Heart left ventricle (tissue), 16 donors: ENCODE data around the gene VILL. TPM values are rescaled to one million over a fixed set of nuclear protein-coding genes. Genes with fewer than 3 reads are reported as not detected.

Source experiments
- ATAC-seq, 4 donors: fragments of 200-7000 bp; cut with Tn5 transposase; one replicate each; pipeline ENCODE4 v1.9.1; 2020 to 2022; ENCODE audit warnings: moderate library complexity in 4 of 4, mild to moderate bottlenecking in 3 of 4, moderate number of reproducible peaks in 1 of 4
- DNase-seq, 5 donors: peaks; one replicate each; pipeline ENCODE4 v3.0.0-alpha.2; 2020
- H3K27ac ChIP-seq, 12 donors: fragments of 200-600 bp; sonication (generic) in 4 of 12; one replicate each; pipeline versions ENCODE4 v1.5.0 to v1.8.0; 2016 to 2022; ENCODE audit warnings: mild to moderate bottlenecking in 2 of 12
- H3K27me3 ChIP-seq, 9 donors: fragments of 200-600 bp; sonication (generic) in 2 of 9; one replicate each; pipeline versions ENCODE4 v1.5.1 to v1.8.0; 2016 to 2022; ENCODE audit warnings: mild to moderate bottlenecking in 3 of 9
- H3K36me3 ChIP-seq, 9 donors: fragments of 200-600 bp; sonication (generic) in 2 of 9; one replicate each; pipeline versions ENCODE4 v1.5.0 to v1.8.0; 2018 to 2022; ENCODE audit warnings: mild to moderate bottlenecking in 2 of 9
- H3K4me1 ChIP-seq, 12 donors: fragments of 200-600 bp; sonication (generic) in 4 of 12; one replicate each; pipeline versions ENCODE4 v1.5.0 to v1.8.0; 2016 to 2022; ENCODE audit warnings: mild to moderate bottlenecking in 3 of 12
- H3K4me3 ChIP-seq, 12 donors: fragments of 200-600 bp; sonication (generic) in 4 of 12; one replicate each; pipeline versions ENCODE4 v1.5.0 to v1.8.0; 2017 to 2022; ENCODE audit warnings: mild to moderate bottlenecking in 9 of 12, moderate library complexity in 4 of 12
- H3K9me3 ChIP-seq, 12 donors: fragments of 200-600 bp; sonication (generic) in 4 of 12; one replicate each; pipeline versions ENCODE4 v1.5.0 to v1.8.0; 2016 to 2022; ENCODE audit warnings: mild to moderate bottlenecking in 1 of 12
- CTCF ChIP-seq, 12 donors: fragments of 200-600 bp; sonication (generic) in 4 of 12; IDR thresholded peaks; one replicate each; pipeline versions ENCODE4 v1.5.0 to v1.8.0; 2018 to 2022; ENCODE audit warnings: antibody characterized with exemption in 12 of 12, mild to moderate bottlenecking in 5 of 12
- POLR2A ChIP-seq, 2 donors: fragments of 450-650 bp; IDR thresholded peaks; one replicate each; pipeline ENCODE4 v1.6.1; 2017; ENCODE audit warnings: antibody characterized with exemption in 2 of 2, mild to moderate bottlenecking in 2 of 2, moderate library complexity in 2 of 2
- WGBS, 4 donors: extraction: QIAGEN DNeasy Blood & Tissue Kit in 2 of 4; methylation state at CpG; one replicate each; pipeline versions ENCODE4 v1.1.5 to v1.1.7; 2013 to 2018; 5-methylcytosine and 5-hydroxymethylcytosine counted together
- intact Hi-C, 10 donors: fragments of 100-400 bp; cut with DNase I; formaldehyde crosslinking; loops; one replicate each; pipeline versions ENCODE4 v1.11.1 to v1.14.2; 2022
- polyA plus RNA-seq, 2 donors: library from polyadenylated mRNA; stranded (reverse); fragments of 200-250 nt; gene quantifications; one replicate each; pipeline ENCODE4 v1.2.3, GENCODE V29; 2013
- total RNA-seq, 9 donors: library from RNA; depleted of rRNA in 2 of 9; stranded (reverse); fragments of >200 nt in 2 of 9; fragmentation: NEBNext Ultra II Directional in 3 of 9; extraction: Animal tissue kit (Norgen Biotek cat#: 25700) in 3 of 9; gene quantifications; one replicate each; pipeline versions ENCODE4 v1.1.0 to v1.2.4, GENCODE V29; 2016 to 2023
- donor health status: ischemic (EF 13 %, LVEDD 7.1; RV severe dilation, severe dysfunction).
- donor health status: healthy with polysubstance abuse.
- donor health status: DM: no; HTN: yes; CAD: no.
- donor health status: DM: no; HTN: no; CAD: no.
- donor health status: ischemic (EF 25% LVEDD 6.9; RV normal size, moderate dysfunction).
- donor health status: ischemic (EF 25% LVEDD 5.7; RV mildly dilated, moderate dysfunction).
- donor health status: healthy.
- donor health status: DM: yes; HTN: yes; CAD: no.
- donor health status: ischemic (EF 35%, LVEDD 5.7; RV mildly dilated, moderate dysfunction).
- donor health status: nonischemic (EF 11% LVEDD 7.7; RV severe dilation, severe dysfunction).
- donor health status: DM: yes; HTN: yes; CAD: no.
- donor health status: PGD.
- donor health status: ischemic (EF 29% LVEDD 5.4; RV normal size, mild dysfunction).
- donor health status: nonischemic (EF 23%, LVEDD 6.1; RV moderate dilation, normal function).

VILL gene
- total and polyA plus RNA-seq, 11 donors: 1.1 to 6.3 (median 2.7) TPM

DNA sequence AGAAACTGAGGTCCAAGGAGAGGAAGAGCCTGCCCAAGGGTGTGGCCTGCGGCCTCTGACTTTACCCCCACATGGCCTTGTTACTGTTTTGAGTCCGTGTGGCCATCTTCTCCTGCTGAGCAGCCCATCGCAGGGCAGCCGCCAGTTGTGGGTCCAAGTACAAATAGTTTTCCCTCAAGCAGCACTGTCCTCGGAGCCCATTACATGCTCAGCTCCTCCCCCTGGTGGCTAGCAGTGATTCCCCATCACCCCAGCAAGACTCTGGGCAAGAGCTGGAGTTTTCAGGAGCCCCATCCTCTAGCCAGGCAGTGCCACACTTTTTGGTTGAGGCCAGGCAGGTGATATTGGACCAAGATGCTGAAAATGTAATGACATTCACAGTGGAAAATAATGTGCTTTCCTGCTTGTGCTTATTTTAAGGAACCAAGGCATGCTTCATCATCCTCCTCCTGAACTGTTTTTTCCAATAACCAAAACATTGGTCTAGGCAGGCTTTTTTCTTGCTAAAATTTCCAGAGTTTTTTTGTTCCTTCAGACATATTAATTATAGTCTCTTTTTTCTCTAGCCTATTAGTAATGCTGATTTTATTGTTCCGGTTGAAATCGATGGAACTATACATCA lies 23.2 kb upstream of the VILL start:
- H3K9me3 ChIP-seq: no peaks in the 10 kb centered on the region
- no peaks in the 10 kb centered on the region for H3K27me3 ChIP-seq
- no peak for TF ChIP-seq POLR2A (IDR thresholded peaks at IDR 0.05)
- peak; percentile 72 to 90 (median 83) for TF ChIP-seq CTCF (IDR thresholded peaks at IDR 0.05)
- peak; percentile 65 to 86 (median 76) for ATAC-seq
- intact Hi-C loops: loop anchor here in 9 of 10 donors (1.0 to 2.0 kb wide), 2 partner anchors 112 to 113 kb away; no protein-coding TSS in a partner anchor
- H3K27ac ChIP-seq: peak overlapping the region in 4 of 12 donors; percentile 60 to 77 (median 73)
- 44 to 95% (median 55%) methylated on average over 2 to 7 of the region's 7 CpGs for WGBS, 4 donors
- no peak overlapping the region for H3K4me3 ChIP-seq
- H3K36me3 ChIP-seq: peaks cover 0 to 22% (median 14%) of the 10 kb centered on the region in 9 donors
- H3K4me1 ChIP-seq: peaks cover 0 to 49% (median 31%) of the 10 kb centered on the region in 12 donors
- peak in 4 of 5 donors; percentile 62 to 76 (median 70) for DNase-seq

GRCh38 chr3:37968199-37968598 lies 22.4 kb upstream of the VILL start:
- DNase-seq: no peak
- intact Hi-C loops: no loop called here
- H3K27me3 ChIP-seq: no peaks in the 10 kb centered on the region
- peak overlapping the region; percentile 13 to 77 (median 59) for H3K27ac ChIP-seq
- no peak for ATAC-seq
- H3K4me3 ChIP-seq: no peak overlapping the region
- peaks cover 0 to 30% (median 21%) of the 10 kb centered on the region in 9 donors for H3K36me3 ChIP-seq
- peaks cover 0 to 46% (median 27%) of the 10 kb centered on the region in 12 donors for H3K4me1 ChIP-seq
- TF ChIP-seq POLR2A (IDR thresholded peaks at IDR 0.05): no peak
- no peak for TF ChIP-seq CTCF (IDR thresholded peaks at IDR 0.05)
- 54 to 83% (median 66%) methylated on average over 9 of the region's 9 CpGs for WGBS, 4 donors
- H3K9me3 ChIP-seq: no peaks in the 10 kb centered on the region

- intact Hi-C loops: no loop called here
- peak overlapping the region; percentile 13 to 77 (median 59) for H3K27ac ChIP-seq
- peaks cover 0 to 40% (median 27%) of the 10 kb centered on the region in 12 donors for H3K4me1 ChIP-seq
- peaks cover 0 to 34% (median 21%) of the 10 kb centered on the region in 9 donors for H3K36me3 ChIP-seq
- WGBS, 4 donors: 54 to 64% (median 60%) methylated on average over 9 to 15 of the region's 15 CpGs
- no peak overlapping the region for H3K4me3 ChIP-seq
- H3K9me3 ChIP-seq: no peaks in the 10 kb centered on the region
- ATAC-seq (peak; percentile 18 to 64 (median 24)), DNase-seq (no peak)
- TF ChIP-seq POLR2A (IDR thresholded peaks at IDR 0.05) (no peak), CTCF (IDR thresholded peaks at IDR 0.05) (no peak)
- H3K27me3 ChIP-seq: no peaks in the 10 kb centered on the region
Observed at GRCh38 chr3:37968813-37969595, 21.6 kb upstream of the VILL start.

DNA sequence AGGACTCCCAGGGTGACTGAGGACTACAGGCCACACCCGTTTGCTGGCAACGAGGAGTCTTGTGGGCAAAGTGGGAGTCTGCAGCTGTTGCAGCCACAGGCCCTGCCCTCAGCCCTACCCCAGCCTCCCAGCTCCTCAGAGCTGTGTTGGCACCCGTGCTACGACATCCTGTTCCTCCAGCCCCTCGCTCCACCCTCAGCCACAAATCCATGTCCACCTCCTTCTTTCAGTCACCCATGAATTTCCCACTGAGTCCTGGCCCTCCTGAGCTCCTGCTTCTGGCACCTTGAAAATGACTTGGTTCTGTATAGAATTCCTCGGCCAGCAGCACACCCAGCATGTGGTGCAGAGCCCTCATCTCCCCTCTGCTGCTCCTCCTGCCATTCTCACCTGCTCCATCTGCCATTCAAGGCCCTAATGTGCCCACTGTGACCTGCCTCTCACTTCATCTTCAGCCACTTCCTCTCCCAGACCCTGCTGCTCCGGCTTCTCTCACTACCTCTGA lies 20.9 kb upstream of the VILL start:
- intact Hi-C loops: loop anchor here in 2 of 10 donors (2.0 to 10.0 kb wide), 2 partner anchors 115 to 525 kb away; no protein-coding TSS in a partner anchor
- 52 to 75% (median 64%) methylated on average over 5 to 7 of the region's 7 CpGs for WGBS, 4 donors

More for the DNA sequence above, 20.9 kb upstream of the VILL start:
- Histone ChIP-seq H3K4me3 (no peak overlapping the region), H3K36me3 (peaks cover 0 to 35% (median 21%) of the 10 kb centered on the region in 9 donors), H3K27me3 (no peaks in the 10 kb centered on the region), H3K4me1 (peaks cover 0 to 44% (median 27%) of the 10 kb centered on the region in 12 donors), H3K27ac (peak overlapping the region in 11 of 12 donors; percentile 37 to 77 (median 60)), H3K9me3 (no peaks in the 10 kb centered on the region)
- ATAC-seq: peak in 3 of 4 donors; percentile 5 to 16 (median 5)
- DNase-seq: no peak
- no peak for TF ChIP-seq CTCF (IDR thresholded peaks at IDR 0.05)
- TF ChIP-seq POLR2A (IDR thresholded peaks at IDR 0.05): no peak
